Activated CD4-positive, alpha-beta memory T cell treated with anti-CD3 and anti-CD28 coated beads, Interleukin-2, amount 10 ng/mL, durations not matched to agents 7 days and 5 days (primary cell): ENCODE results near the gene LRRC8C. TPM values are rescaled to one million over a fixed set of nuclear protein-coding genes. Genes with fewer than 3 reads are reported as not detected.

Experiments used
- CTCF ChIA-PET: fragments of 350-600 bp; sonication (Branson Sonifier 250); formaldehyde crosslinking; loops from one replicate; lab custom pipeline; 2021; ENCODE audit warnings: antibody characterized with exemption, inconsistent platforms; lab: Charles Lee
- POLR2A ChIA-PET: fragments of 350-600 bp; sonication (Branson Sonifier 250); formaldehyde crosslinking; loops from one replicate; lab custom pipeline; 2021; ENCODE audit warnings: antibody characterized with exemption; lab: Charles Lee
- DNase-seq: peaks from one replicate; pipeline ENCODE4 v3.0.0-alpha.2; 2020
- H3K27ac Mint-ChIP-seq: one replicate; pipeline ENCODE4 v1.8.0; 2021; ENCODE audit warnings: mild to moderate bottlenecking, mixed read lengths
- H3K27me3 Mint-ChIP-seq: one replicate; pipeline ENCODE4 v1.8.0; 2021; ENCODE audit warnings: mixed read lengths
- H3K36me3 Mint-ChIP-seq: one replicate; pipeline ENCODE4 v1.8.0; 2021; ENCODE audit warnings: low read depth, mixed read lengths
- H3K4me1 Mint-ChIP-seq: one replicate; pipeline ENCODE4 v1.8.0; 2021; ENCODE audit warnings: mixed read lengths
- H3K4me3 Mint-ChIP-seq: one replicate; pipeline ENCODE4 v1.8.0; 2021; ENCODE audit warnings: mild to moderate bottlenecking, mixed read lengths
- H3K9me3 Mint-ChIP-seq: one replicate; pipeline ENCODE4 v1.8.0; 2021; ENCODE audit warnings: mixed read lengths
- total RNA-seq, 2 experiments: library from RNA; stranded (reverse); gene quantifications; one replicate each; pipeline ENCODE4 v1.2.3, GENCODE V29; 2021

LRRC8C gene
- total RNA-seq, 2 experiments from 2014 or later = 52.5 to 55.6 TPM

- Mint-ChIP-seq H3K4me3 (no peak overlapping the region), H3K27me3 (no peaks in the 10 kb centered on the region), H3K9me3 (peaks cover 14% of the 10 kb centered on the region), H3K36me3 (peaks cover 80% of the 10 kb centered on the region), H3K27ac (no peak overlapping the region), H3K4me1 (peaks cover 45% of the 10 kb centered on the region)
- ChIA-PET POLR2A (interaction anchor here (1.3 kb wide), 2 partner anchors 13 to 23 kb away, joined by 3 read pairs; no protein-coding TSS in a partner anchor), CTCF (no interaction called here)
- DNase-seq = no peak
These were observed 49.7 kb downstream of the LRRC8C start for GRCh38 chr1:89682611-89683010.

- Mint-ChIP-seq H3K4me3 (no peak overlapping the region), H3K27ac (no peak overlapping the region), H3K9me3 (peaks cover 6% of the 10 kb centered on the region), H3K4me1 (peaks cover 46% of the 10 kb centered on the region), H3K36me3 (peaks cover 79% of the 10 kb centered on the region), H3K27me3 (no peaks in the 10 kb centered on the region)
- ChIA-PET CTCF (no interaction called here), POLR2A (interaction anchor here (1.6 kb wide), 1 partner anchor 74 kb away, joined by 3 read pairs; no protein-coding TSS in a partner anchor)
- no peak for DNase-seq
These were observed 52.5 kb downstream of the LRRC8C start for GRCh38 chr1:89685461-89685860.

GRCh38 chr1:89686520-89686919 lies 53.6 kb downstream of the LRRC8C start:
- peaks cover 79% of the 10 kb centered on the region for H3K36me3 Mint-ChIP-seq
- CTCF ChIA-PET = interaction anchor here (1.2 kb wide), 1 partner anchor 16 kb away, joined by 4 read pairs; no protein-coding TSS in a partner anchor
- no peak overlapping the region for H3K27ac Mint-ChIP-seq
- peaks cover 50% of the 10 kb centered on the region for H3K4me1 Mint-ChIP-seq
- H3K27me3 Mint-ChIP-seq = no peaks in the 10 kb centered on the region
- POLR2A ChIA-PET = interaction anchor here (0.9 to 1.7 kb wide), 6 partner anchors 11 to 75 kb away, joined by 3 to 5 read pairs (median 4); no protein-coding TSS in a partner anchor
- no peak for DNase-seq
- H3K9me3 Mint-ChIP-seq = no peaks in the 10 kb centered on the region
- no peak overlapping the region for H3K4me3 Mint-ChIP-seq

GRCh38 chr1:89687254-89687653 lies 54.3 kb downstream of the LRRC8C start:
- no peaks in the 10 kb centered on the region for H3K9me3 Mint-ChIP-seq
- H3K36me3 Mint-ChIP-seq = peaks cover 76% of the 10 kb centered on the region
- H3K4me1 Mint-ChIP-seq = peaks cover 56% of the 10 kb centered on the region
- no peak for DNase-seq
- H3K27me3 Mint-ChIP-seq = no peaks in the 10 kb centered on the region
- no peak overlapping the region for H3K4me3 Mint-ChIP-seq
- no peak overlapping the region for H3K27ac Mint-ChIP-seq
- POLR2A ChIA-PET = interaction anchor here (0.9 to 1.7 kb wide), 5 partner anchors 10 to 64 kb away, joined by 3 to 5 read pairs (median 4); no protein-coding TSS in a partner anchor
- CTCF ChIA-PET = interaction anchor here (1.2 kb wide), 1 partner anchor 15 kb away, joined by 4 read pairs; no protein-coding TSS in a partner anchor

GRCh38 chr1:89688607-89689006 lies 55.7 kb downstream of the LRRC8C start:
- Mint-ChIP-seq H3K4me1 (peaks cover 68% of the 10 kb centered on the region), H3K36me3 (peaks cover 80% of the 10 kb centered on the region)
- CTCF ChIA-PET = no interaction called here

GRCh38 chr1:89689234-89689633 lies 56.3 kb downstream of the LRRC8C start:
- no peak overlapping the region for H3K4me3 Mint-ChIP-seq

More at GRCh38 chr1:89688607-89689006, 55.7 kb downstream of the LRRC8C start:
- Mint-ChIP-seq H3K27ac (no peak overlapping the region), H3K27me3 (no peaks in the 10 kb centered on the region), H3K9me3 (no peaks in the 10 kb centered on the region), H3K4me3 (no peak overlapping the region)
- no peak for DNase-seq
- POLR2A ChIA-PET = no interaction called here

GRCh38 chr1:89690595-89690994 lies 57.7 kb downstream of the LRRC8C start:
- Mint-ChIP-seq H3K27ac (peak overlapping the region; percentile 1), H3K36me3 (peaks cover 82% of the 10 kb centered on the region)
- CTCF ChIA-PET = interaction anchor here (0.9 kb wide), 1 partner anchor 73 kb away, joined by 4 read pairs; no protein-coding TSS in a partner anchor

More at GRCh38 chr1:89689234-89689633, 56.3 kb downstream of the LRRC8C start:
- ChIA-PET POLR2A (no interaction called here), CTCF (no interaction called here)
- H3K9me3 Mint-ChIP-seq = no peaks in the 10 kb centered on the region
- no peak for DNase-seq
- peaks cover 84% of the 10 kb centered on the region for H3K36me3 Mint-ChIP-seq
- no peak overlapping the region for H3K27ac Mint-ChIP-seq
- H3K4me1 Mint-ChIP-seq = peaks cover 73% of the 10 kb centered on the region
- no peaks in the 10 kb centered on the region for H3K27me3 Mint-ChIP-seq

GRCh38 chr1:89692601-89693521 lies 59.9 kb downstream of the LRRC8C start:
- peaks cover 78% of the 10 kb centered on the region for H3K4me1 Mint-ChIP-seq
- peaks cover 74% of the 10 kb centered on the region for H3K36me3 Mint-ChIP-seq
- no peak overlapping the region for H3K4me3 Mint-ChIP-seq
- ChIA-PET POLR2A (interaction anchor here (0.8 to 2.0 kb wide), 10 partner anchors 11 to 84 kb away, joined by 3 to 6 read pairs (median 4); partner anchors contain the start of gene LRRC8C), CTCF (interaction anchor here (5.2 kb wide), 1 partner anchor 70 kb away, joined by 28 read pairs; no protein-coding TSS in a partner anchor)
- H3K9me3 Mint-ChIP-seq = no peaks in the 10 kb centered on the region
- no peaks in the 10 kb centered on the region for H3K27me3 Mint-ChIP-seq
- peak overlapping the region; percentile 49 for H3K27ac Mint-ChIP-seq
- no peak for DNase-seq

More at GRCh38 chr1:89690595-89690994, 57.7 kb downstream of the LRRC8C start:
- Mint-ChIP-seq H3K4me3 (no peak overlapping the region), H3K27me3 (no peaks in the 10 kb centered on the region), H3K4me1 (peaks cover 75% of the 10 kb centered on the region), H3K9me3 (no peaks in the 10 kb centered on the region)
- POLR2A ChIA-PET = interaction anchor here (0.7 to 1.1 kb wide), 2 partner anchors 8 to 20 kb away, joined by 3 read pairs; no protein-coding TSS in a partner anchor
- no peak for DNase-seq

GRCh38 chr1:89695847-89696246 lies 62.9 kb downstream of the LRRC8C start:
- ChIA-PET POLR2A (interaction anchor here (0.6 to 1.5 kb wide), 8 partner anchors 20 to 84 kb away, joined by 3 to 9 read pairs (median 3); no protein-coding TSS in a partner anchor), CTCF (interaction anchor here (0.6 to 5.2 kb wide), 5 partner anchors 28 to 148 kb away, joined by 3 to 28 read pairs (median 3); no protein-coding TSS in a partner anchor)
- no peaks in the 10 kb centered on the region for H3K9me3 Mint-ChIP-seq
- peaks cover 74% of the 10 kb centered on the region for H3K36me3 Mint-ChIP-seq
- H3K4me1 Mint-ChIP-seq = peaks cover 93% of the 10 kb centered on the region
- H3K27ac Mint-ChIP-seq = peak overlapping the region; percentile 62
- H3K27me3 Mint-ChIP-seq = no peaks in the 10 kb centered on the region
- H3K4me3 Mint-ChIP-seq = no peak overlapping the region
- no peak for DNase-seq

- Mint-ChIP-seq H3K4me3 (no peak overlapping the region), H3K27ac (peak overlapping the region; percentile 89), H3K4me1 (peaks cover 90% of the 10 kb centered on the region), H3K27me3 (no peaks in the 10 kb centered on the region), H3K36me3 (peaks cover 79% of the 10 kb centered on the region), H3K9me3 (no peaks in the 10 kb centered on the region)
- ChIA-PET POLR2A (interaction anchor here (0.9 to 4.6 kb wide), 7 partner anchors 10 to 86 kb away, joined by 3 to 33 read pairs (median 6); partner anchors contain the start of gene LRRC8C), CTCF (interaction anchor here (1.1 to 2.7 kb wide), 3 partner anchors 22 to 66 kb away, joined by 3 to 15 read pairs (median 5); no protein-coding TSS in a partner anchor)
- DNase-seq = no peak
These were observed 64.5 kb downstream of the LRRC8C start for GRCh38 chr1:89697383-89697782.

- Mint-ChIP-seq H3K4me3 (no peak overlapping the region), H3K9me3 (no peaks in the 10 kb centered on the region), H3K27ac (peak overlapping the region; percentile 89), H3K27me3 (no peaks in the 10 kb centered on the region), H3K36me3 (peaks cover 76% of the 10 kb centered on the region), H3K4me1 (peaks cover 89% of the 10 kb centered on the region)
- DNase-seq = no peak
- ChIA-PET CTCF (interaction anchor here (0.6 to 2.7 kb wide), 4 partner anchors 22 to 65 kb away, joined by 3 to 15 read pairs (median 4); partner anchors contain the start of gene LRRC8C), POLR2A (interaction anchor here (1.0 to 4.6 kb wide), 11 partner anchors 8 to 95 kb away, joined by 3 to 33 read pairs (median 6); partner anchors contain the start of gene LRRC8C)
These were observed 65.2 kb downstream of the LRRC8C start for GRCh38 chr1:89698020-89698560.

GRCh38 chr1:89698624-89699023 lies 65.7 kb downstream of the LRRC8C start:
- Mint-ChIP-seq H3K9me3 (no peaks in the 10 kb centered on the region), H3K27me3 (no peaks in the 10 kb centered on the region), H3K36me3 (peaks cover 76% of the 10 kb centered on the region), H3K4me1 (peaks cover 89% of the 10 kb centered on the region), H3K4me3 (peak overlapping the region; percentile 29), H3K27ac (peak overlapping the region; percentile 89)
- POLR2A ChIA-PET = interaction anchor here (0.9 to 4.6 kb wide), 13 partner anchors 9 to 95 kb away, joined by 3 to 33 read pairs (median 6); partner anchors contain the start of gene LRRC8C
- CTCF ChIA-PET = interaction anchor here (1.1 to 2.7 kb wide), 3 partner anchors 21 to 65 kb away, joined by 3 to 15 read pairs (median 5); no protein-coding TSS in a partner anchor
- DNase-seq = no peak
